GM13976 (cell line): Measurements from ENCODE around the gene NDST4.

Experiments used
- DNase-seq: peaks from one replicate; pipeline ENCODE4 v3.0.0; 2012; ENCODE audit warnings: low spot score
- CTCF ChIP-seq: IDR thresholded peaks from 2 replicates; pipeline ENCODE4 v1.5.1; 2012; ENCODE audit warnings: borderline replicate concordance, mild to moderate bottlenecking; ENCODE audit not compliant: insufficient read depth; ENCODE audit errors: extremely low read depth, missing control alignments, control extremely low read depth
- in situ Hi-C: fragments of 300-500 bp; cut with MboI; formaldehyde crosslinking; loops from one replicate; pipeline ENCODE4 v1.12.0; 2022; ENCODE audit warnings: low sequenced_read_pairs, mixed read lengths, inconsistent platforms; ENCODE audit not compliant: unreplicated experiment

Gene NDST4

GRCh38 chr4:114976901-114977300 is 136.5 kb downstream of the NDST4 start:
- TF ChIP-seq CTCF: no peak
- in situ Hi-C loops: no loop called here
- no peak for DNase-seq

- no peak for DNase-seq
- TF ChIP-seq CTCF: no peak
- in situ Hi-C loops: no loop called here
Measured at GRCh38 chr4:114964026-114964425, 149.4 kb downstream of the NDST4 start.

GRCh38 chr4:114945616-114946015 is 167.8 kb downstream of the NDST4 start:
- in situ Hi-C loops: no loop called here
- no peak for TF ChIP-seq CTCF
- DNase-seq: no peak

- in situ Hi-C loops: no loop called here
- DNase-seq: no peak
- TF ChIP-seq CTCF: no peak
Measured at GRCh38 chr4:114941503-114941902, 171.9 kb downstream of the NDST4 start.

GRCh38 chr4:114927881-114928280 is 185.5 kb downstream of the NDST4 start:
- no peak for DNase-seq
- in situ Hi-C loops: no loop called here
- no peak for TF ChIP-seq CTCF

- no peak for TF ChIP-seq CTCF
- DNase-seq: no peak
- in situ Hi-C loops: no loop called here
Measured at GRCh38 chr4:114926583-114926982, 186.8 kb downstream of the NDST4 start.

- TF ChIP-seq CTCF: no peak
- DNase-seq: no peak
- in situ Hi-C loops: no loop called here
Measured at GRCh38 chr4:114924311-114924710, 189.1 kb downstream of the NDST4 start.
